Activated B cell treated with CpG ODN at 0.5 μM for 24 hours (primary cell): ENCODE results near the gene TIFAB. TPM values are rescaled to one million over a fixed set of nuclear protein-coding genes. Genes with fewer than 3 reads are reported as not detected.

ENCODE experiments used
- ATAC-seq: fragments of 200-7000 bp; cut with Tn5 transposase; one replicate; pipeline ENCODE4 v1.10.0; 2021; ENCODE audit warnings: low read depth, mild to moderate bottlenecking, moderate library complexity
- CTCF ChIA-PET: fragments of 350-600 bp; sonication (Branson Sonifier 250); formaldehyde crosslinking; loops from one replicate; lab custom pipeline; 2021; ENCODE audit warnings: antibody characterized with exemption; lab: Charles Lee
- POLR2A ChIA-PET: fragments of 350-600 bp; sonication (Branson Sonifier 250); formaldehyde crosslinking; loops from one replicate; lab custom pipeline; 2021; ENCODE audit warnings: antibody characterized with exemption; lab: Charles Lee
- DNase-seq: peaks from one replicate; pipeline ENCODE4 v3.0.0; 2022
- H3K27ac Mint-ChIP-seq: one replicate; pipeline ENCODE4 v1.8.0; 2020; ENCODE audit warnings: mixed read lengths
- H3K27me3 Mint-ChIP-seq: one replicate; pipeline ENCODE4 v1.8.0; 2021; ENCODE audit warnings: mixed read lengths
- H3K36me3 Mint-ChIP-seq: one replicate; pipeline ENCODE4 v1.8.0; 2021; ENCODE audit warnings: low read depth, mixed read lengths
- H3K4me1 Mint-ChIP-seq: one replicate; pipeline ENCODE4 v1.8.0; 2021; ENCODE audit warnings: mixed read lengths
- H3K4me3 Mint-ChIP-seq: one replicate; pipeline ENCODE4 v1.8.0; 2020; ENCODE audit warnings: mild to moderate bottlenecking, mixed read lengths
- H3K9me3 Mint-ChIP-seq: one replicate; pipeline ENCODE4 v1.8.0; 2020; ENCODE audit warnings: mixed read lengths
- CTCF ChIP-seq: fragments of 200-600 bp; IDR thresholded peaks from one replicate; pipeline ENCODE4 v1.8.0; 2022; ENCODE audit warnings: antibody characterized with exemption, mild to moderate bottlenecking
- intact Hi-C: fragments of 100-400 bp; cut with micrococcal nuclease; formaldehyde crosslinking; loops from one replicate; pipeline ENCODE4 v1.15.1; 2024
- total RNA-seq: library from RNA; stranded (reverse); gene quantifications from 2 replicates; pipeline ENCODE4 v1.2.3, GENCODE V29; 2022

TIFAB gene
- total RNA-seq, 1 donor from 2014 or later, result not detected

GRCh38 chr5:135493406-135494180 lies 41.4 kb upstream of the TIFAB start:
- H3K27me3 Mint-ChIP-seq, result peaks cover 51% of the 10 kb centered on the region

GRCh38 chr5:135492319-135492626 lies 40.1 kb upstream of the TIFAB start:
- Mint-ChIP-seq H3K9me3 (no peaks in the 10 kb centered on the region), H3K36me3 (no peaks in the 10 kb centered on the region), H3K27ac (no peak overlapping the region), H3K4me3 (no peak overlapping the region), H3K4me1 (peaks cover 4% of the 10 kb centered on the region), H3K27me3 (peaks cover 64% of the 10 kb centered on the region)
- no peak for TF ChIP-seq CTCF
- no peak for DNase-seq
- POLR2A ChIA-PET, result no interaction called here
- CTCF ChIA-PET, result no interaction called here
- intact Hi-C loops, result loop anchor here (5.0 kb wide), 2 partner anchors 50 to 460 kb away; partner anchors contain the start of gene PITX1
- ATAC-seq, result no peak

More at GRCh38 chr5:135493406-135494180, 41.4 kb upstream of the TIFAB start:
- Mint-ChIP-seq H3K4me3 (no peak overlapping the region), H3K27ac (no peak overlapping the region), H3K4me1 (peaks cover 4% of the 10 kb centered on the region), H3K36me3 (no peaks in the 10 kb centered on the region), H3K9me3 (no peaks in the 10 kb centered on the region)
- DNase-seq, result no peak
- no peak for ATAC-seq
- intact Hi-C loops, result loop anchor here (5.0 kb wide), 2 partner anchors 49 to 461 kb away; partner anchors contain the start of gene PITX1
- CTCF ChIA-PET, result no interaction called here
- TF ChIP-seq CTCF, result no peak
- POLR2A ChIA-PET, result no interaction called here

GRCh38 chr5:135491552-135492318 lies 39.6 kb upstream of the TIFAB start:
- Mint-ChIP-seq H3K27ac (no peak overlapping the region), H3K36me3 (no peaks in the 10 kb centered on the region), H3K9me3 (no peaks in the 10 kb centered on the region), H3K27me3 (peaks cover 65% of the 10 kb centered on the region), H3K4me1 (peaks cover 4% of the 10 kb centered on the region), H3K4me3 (no peak overlapping the region)
- ChIA-PET CTCF (no interaction called here), POLR2A (no interaction called here)
- DNase-seq (no peak), ATAC-seq (no peak)
- intact Hi-C loops, result loop anchor here (5.0 kb wide), 2 partner anchors 51 to 459 kb away; partner anchors contain the start of gene PITX1
- TF ChIP-seq CTCF, result no peak

- CTCF ChIA-PET, result no interaction called here
- no peak overlapping the region for H3K27ac Mint-ChIP-seq
- intact Hi-C loops, result loop anchor here (5.0 kb wide), 2 partner anchors 51 to 459 kb away; partner anchors contain the start of gene PITX1
Measured at GRCh38 chr5:135491038-135491551, 38.9 kb upstream of the TIFAB start.

More at GRCh38 chr5:135491038-135491551, 38.9 kb upstream of the TIFAB start:
- H3K36me3 Mint-ChIP-seq, result no peaks in the 10 kb centered on the region
- H3K27me3 Mint-ChIP-seq, result peaks cover 67% of the 10 kb centered on the region
- H3K4me3 Mint-ChIP-seq, result no peak overlapping the region
- POLR2A ChIA-PET, result no interaction called here
- no peaks in the 10 kb centered on the region for H3K9me3 Mint-ChIP-seq
- DNase-seq (no peak), ATAC-seq (no peak)
- TF ChIP-seq CTCF, result no peak
- H3K4me1 Mint-ChIP-seq, result peaks cover 4% of the 10 kb centered on the region
